HG02759 (cell line): ENCODE data around the gene TMCC2.

ENCODE experiments used
- ATAC-seq: cut with Tn5 transposase; IDR thresholded peaks from one replicate; pipeline ENCODE4 v1.9.1; 2021; ENCODE audit warnings: mild to moderate bottlenecking, moderate library complexity; ENCODE audit not compliant: unreplicated experiment

Gene TMCC2

DNA sequence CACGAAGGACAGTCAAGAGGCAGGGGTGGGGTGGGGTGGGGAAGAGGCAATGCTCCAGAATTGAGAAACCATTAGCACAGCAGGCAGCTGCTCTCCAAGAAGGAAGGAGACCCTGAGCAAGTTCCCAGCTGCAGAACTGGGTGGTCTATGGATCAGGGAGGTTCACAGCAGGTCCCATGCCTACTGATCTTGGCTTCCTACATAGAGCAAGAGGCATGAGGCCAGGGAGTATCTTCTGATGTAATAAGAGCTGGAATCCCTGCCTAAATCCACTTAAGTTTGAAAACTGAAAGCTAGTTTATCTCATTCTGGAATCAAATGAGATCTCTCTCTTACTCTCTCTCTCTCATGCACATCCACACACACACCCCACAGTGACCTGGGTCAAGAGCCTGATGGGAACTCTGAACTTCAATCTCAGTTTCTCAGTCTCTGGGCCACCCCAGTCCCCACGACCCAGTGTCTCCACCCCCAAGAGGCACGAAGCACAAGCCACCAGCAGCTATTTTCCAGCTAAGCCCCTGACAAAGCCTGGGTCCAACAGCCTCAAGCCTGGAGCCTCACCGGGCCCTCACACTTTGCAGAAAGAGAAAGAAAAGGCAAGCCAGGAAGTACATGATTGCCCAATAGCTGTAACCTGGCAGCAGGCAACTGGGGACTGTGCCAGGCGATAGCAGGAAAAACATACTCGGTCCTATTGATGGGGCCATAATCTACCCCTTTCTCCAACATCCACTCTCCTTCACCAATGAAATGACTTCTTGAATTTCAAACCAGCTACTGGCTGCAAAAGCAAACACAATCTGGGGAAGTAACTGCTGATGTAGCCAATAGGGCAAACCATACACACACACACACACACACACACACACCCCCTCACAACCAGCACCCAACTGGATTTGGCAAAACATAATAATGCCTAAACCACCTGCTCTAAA, 91.6 kb downstream of the TMCC2 start:
- no peak for ATAC-seq

GRCh38 chr1:205321162-205321958, 93.6 kb downstream of the TMCC2 start, which contains the start of gene NUAK2:
TSS of gene NUAK2 (minus strand) at chr1:205321745. CDS start at chr1:205321628, 117 bp downstream.
- ATAC-seq: peak; percentile 50

- ATAC-seq: no peak
Observed at GRCh38 chr1:205321959-205322283, 94.2 kb downstream of the TMCC2 start.
